ENCODE measurements around the gene ERI2. TPM values are rescaled to one million over a fixed set of nuclear protein-coding genes. Genes with fewer than 3 reads are reported as not detected.
"Not testable (repeated sequence)": the region's sequence is repeated elsewhere in the genome, so short reads cannot be mapped to it uniquely, and the experiment has no call there.

ERI2 gene
- total RNA-seq, 2 experiments from 2014 or later: 20.1 to 21.6 TPM

DNA sequence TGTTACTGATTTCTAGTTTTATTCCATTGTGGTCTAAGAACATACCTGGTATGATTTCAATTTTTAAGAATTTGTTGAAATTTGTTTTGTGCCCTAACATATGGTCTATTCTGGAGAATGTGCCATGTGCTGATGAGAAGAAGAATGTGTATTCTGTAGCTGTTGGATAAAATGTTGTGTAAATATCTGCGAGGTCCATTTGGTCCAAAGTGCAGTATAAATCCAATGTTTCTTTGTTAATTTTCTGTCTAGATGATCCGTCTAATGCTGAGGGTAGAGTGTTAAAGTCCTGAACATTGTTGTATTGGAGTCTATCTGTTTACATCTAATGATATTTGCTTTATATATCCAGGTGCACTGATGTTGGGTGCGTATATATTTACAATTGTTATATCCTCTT, 32.6 kb downstream of the ERI2 start:
- H3K36me3 Mint-ChIP-seq: no peaks in the 10 kb centered on the region
- H3K4me3 Mint-ChIP-seq: no peak overlapping the region
- DNase-seq (no peak), ATAC-seq (no peak)
- CTCF ChIA-PET: interaction anchor here (0.8 to 2.9 kb wide), 6 partner anchors 9 to 311 kb away, joined by 3 to 16 read pairs (median 3); partner anchors contain the start of genes ACSM3, ERI2 and REXO5
- H3K9me3 Mint-ChIP-seq (ENCODE audit: low read depth): no peaks in the 10 kb centered on the region
- no peaks in the 10 kb centered on the region for H3K27me3 Mint-ChIP-seq
- H3K4me1 Mint-ChIP-seq: peaks cover 5% of the 10 kb centered on the region
- no peak overlapping the region for H3K27ac Mint-ChIP-seq

DNA sequence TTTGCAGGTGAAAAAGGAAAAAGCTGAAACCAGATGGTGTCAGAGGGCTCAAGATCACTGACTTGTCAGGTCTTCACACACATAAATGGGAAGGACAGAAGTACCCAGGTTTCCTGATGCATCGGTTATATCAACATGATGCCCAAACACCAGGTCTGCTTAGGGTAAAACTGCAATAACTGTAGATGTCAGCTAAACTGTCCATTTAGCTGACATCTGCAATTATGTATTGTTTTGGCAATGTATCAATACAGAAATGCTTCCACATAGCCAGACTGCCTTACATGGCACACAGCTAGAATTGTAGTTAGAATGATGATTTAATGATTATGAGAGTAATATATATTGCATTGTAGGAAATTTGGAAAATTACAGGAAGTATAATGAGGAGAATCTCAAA, 37.5 kb downstream of the ERI2 start:
- H3K9me3 Mint-ChIP-seq (ENCODE audit: low read depth): no peaks in the 10 kb centered on the region
- no peaks in the 10 kb centered on the region for H3K27me3 Mint-ChIP-seq
- no peak overlapping the region for H3K27ac Mint-ChIP-seq
- peaks cover 11% of the 10 kb centered on the region for H3K4me1 Mint-ChIP-seq
- no peak overlapping the region for H3K4me3 Mint-ChIP-seq
- no peak for ATAC-seq
- H3K36me3 Mint-ChIP-seq: no peaks in the 10 kb centered on the region
- CTCF ChIA-PET: no interaction called here
- DNase-seq: no peak

DNA sequence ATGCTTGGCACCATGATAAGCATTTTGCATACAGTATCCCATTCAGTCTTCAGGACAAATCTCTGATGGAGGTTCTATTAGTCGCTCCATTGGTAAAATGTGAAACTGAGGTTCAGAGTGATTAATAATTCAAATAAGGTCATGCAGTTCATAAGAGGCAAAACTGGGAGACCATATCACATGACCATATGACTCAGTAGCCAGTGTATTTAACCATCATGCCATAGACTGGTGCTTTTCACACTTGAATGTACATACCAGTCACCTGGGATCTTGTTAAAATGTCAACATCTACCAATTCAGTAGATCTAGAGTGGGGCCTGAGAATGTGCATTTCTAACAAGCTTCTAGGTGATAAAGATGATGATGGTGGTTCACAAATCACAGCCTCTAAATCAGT, 38.2 kb downstream of the ERI2 start:
- peaks cover 1% of the 10 kb centered on the region for H3K36me3 Mint-ChIP-seq
- peaks cover 17% of the 10 kb centered on the region for H3K4me1 Mint-ChIP-seq
- no peak for ATAC-seq
- no peak overlapping the region for H3K27ac Mint-ChIP-seq
- H3K27me3 Mint-ChIP-seq: no peaks in the 10 kb centered on the region
- no peaks in the 10 kb centered on the region for H3K9me3 Mint-ChIP-seq (ENCODE audit: low read depth)
- H3K4me3 Mint-ChIP-seq: no peak overlapping the region
- DNase-seq: no peak
- CTCF ChIA-PET: no interaction called here

DNA sequence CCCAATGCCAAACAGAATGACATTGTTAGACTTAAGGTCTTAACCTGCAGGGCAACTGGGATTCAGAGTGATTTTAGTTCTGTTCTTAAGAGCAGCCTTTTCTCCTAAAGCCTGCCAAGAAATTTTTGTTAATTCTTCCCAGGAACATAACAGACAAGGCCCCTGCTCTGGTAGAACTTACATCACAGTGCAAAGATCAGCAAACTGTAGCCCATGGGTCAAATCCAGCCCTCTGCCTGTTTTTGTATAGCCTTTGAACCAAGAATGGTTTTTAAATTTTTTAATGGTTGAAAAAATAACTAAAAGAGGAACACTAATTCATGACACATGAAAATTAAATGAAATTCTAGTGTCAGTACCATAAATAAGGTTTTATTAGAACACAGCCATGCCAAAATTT, 38.7 kb downstream of the ERI2 start:
- Mint-ChIP-seq H3K4me3 (no peak overlapping the region), H3K36me3 (peaks cover 3% of the 10 kb centered on the region), H3K4me1 (peaks cover 20% of the 10 kb centered on the region), H3K27ac (no peak overlapping the region), H3K27me3 (no peaks in the 10 kb centered on the region), H3K9me3 (ENCODE audit: low read depth) (peaks cover 2% of the 10 kb centered on the region)
- CTCF ChIA-PET: no interaction called here
- DNase-seq: no peak
- ATAC-seq: no peak

DNA sequence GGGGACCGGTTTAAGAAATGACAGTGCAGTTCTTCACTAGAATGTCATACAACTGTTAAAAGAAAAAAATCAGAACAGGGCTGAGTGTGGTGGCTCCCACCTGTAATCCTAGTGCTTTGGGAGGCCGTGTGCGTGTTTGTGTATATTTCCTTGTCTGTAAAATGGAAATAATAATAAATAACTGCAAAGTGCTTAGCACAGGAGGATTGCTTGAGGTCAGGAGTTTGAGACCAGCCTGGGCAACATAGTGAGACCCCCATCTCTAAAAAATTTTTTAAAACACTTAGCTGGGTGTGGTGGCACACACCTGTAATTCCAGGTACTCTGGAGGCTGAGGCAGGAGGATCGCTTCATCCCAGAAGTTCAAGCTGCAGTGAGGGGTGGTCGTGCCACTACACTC, 40.0 kb downstream of the ERI2 start:
- DNase-seq: no peak
- CTCF ChIA-PET: interaction anchor here (1.2 kb wide), 1 partner anchor 25 kb away, joined by 4 read pairs; no protein-coding TSS in a partner anchor
- H3K4me3 Mint-ChIP-seq: no peak overlapping the region
- ATAC-seq: no peak
- no peak overlapping the region for H3K27ac Mint-ChIP-seq
- H3K27me3 Mint-ChIP-seq: no peaks in the 10 kb centered on the region
- peaks cover 23% of the 10 kb centered on the region for H3K4me1 Mint-ChIP-seq
- peaks cover 7% of the 10 kb centered on the region for H3K36me3 Mint-ChIP-seq
- H3K9me3 Mint-ChIP-seq (ENCODE audit: low read depth): peaks cover 5% of the 10 kb centered on the region

DNA sequence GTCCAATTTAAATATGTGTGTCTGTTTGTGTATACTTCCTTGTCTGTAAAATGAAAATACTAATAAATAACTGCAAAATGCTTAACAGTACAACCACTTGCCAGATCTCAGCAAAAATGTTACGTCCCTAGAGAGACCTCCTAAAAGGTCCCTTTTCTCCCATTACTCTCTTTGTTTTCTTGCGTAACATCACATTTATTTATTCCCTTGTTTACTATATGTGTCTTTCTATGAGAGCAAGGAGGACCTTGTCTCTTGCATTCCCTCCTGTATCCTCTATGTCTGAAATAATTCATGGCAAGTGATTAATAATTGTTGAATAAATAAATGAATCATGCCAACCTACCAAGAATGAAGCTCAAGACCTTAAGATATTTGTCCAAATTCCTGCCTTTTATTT, 40.5 kb downstream of the ERI2 start:
- no peak for ATAC-seq
- no peak for DNase-seq
- Mint-ChIP-seq H3K36me3 (peaks cover 7% of the 10 kb centered on the region), H3K27ac (no peak overlapping the region), H3K27me3 (no peaks in the 10 kb centered on the region), H3K4me3 (no peak overlapping the region), H3K9me3 (ENCODE audit: low read depth) (peaks cover 5% of the 10 kb centered on the region), H3K4me1 (peaks cover 23% of the 10 kb centered on the region)
- CTCF ChIA-PET: interaction anchor here (1.2 to 2.6 kb wide), 2 partner anchors 8 to 25 kb away, joined by 4 to 16 read pairs; no protein-coding TSS in a partner anchor

DNA sequence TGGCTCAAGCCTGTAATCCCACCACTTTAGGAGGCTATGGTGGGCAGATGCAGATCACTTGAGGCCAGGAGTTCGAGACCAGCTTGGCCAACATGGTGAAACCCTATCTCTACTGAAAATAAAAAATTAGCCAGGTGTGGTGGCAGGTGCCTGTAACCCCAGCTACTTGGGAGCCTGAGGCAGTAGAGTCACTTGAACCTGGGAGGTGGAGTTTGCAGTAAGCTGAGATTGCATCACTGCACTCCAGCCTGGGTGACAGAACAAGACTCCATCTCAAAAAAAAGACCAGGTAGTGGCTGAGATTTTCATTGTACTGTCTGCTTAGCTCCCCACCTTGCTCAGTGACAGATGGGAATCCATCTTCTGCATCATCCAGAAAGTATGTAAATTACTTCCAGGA, 41.8 kb downstream of the ERI2 start:
- CTCF ChIA-PET: interaction anchor here (0.8 to 2.6 kb wide), 4 partner anchors 10 to 321 kb away, joined by 3 to 16 read pairs (median 4); no protein-coding TSS in a partner anchor
- not testable (repeated sequence) for H3K27ac Mint-ChIP-seq; H3K27me3 Mint-ChIP-seq; DNase-seq; ATAC-seq; H3K9me3 Mint-ChIP-seq (ENCODE audit: low read depth); H3K4me3 Mint-ChIP-seq
- Mint-ChIP-seq H3K36me3 (peaks cover 10% of the 10 kb centered on the region), H3K4me1 (peaks cover 23% of the 10 kb centered on the region)

DNA sequence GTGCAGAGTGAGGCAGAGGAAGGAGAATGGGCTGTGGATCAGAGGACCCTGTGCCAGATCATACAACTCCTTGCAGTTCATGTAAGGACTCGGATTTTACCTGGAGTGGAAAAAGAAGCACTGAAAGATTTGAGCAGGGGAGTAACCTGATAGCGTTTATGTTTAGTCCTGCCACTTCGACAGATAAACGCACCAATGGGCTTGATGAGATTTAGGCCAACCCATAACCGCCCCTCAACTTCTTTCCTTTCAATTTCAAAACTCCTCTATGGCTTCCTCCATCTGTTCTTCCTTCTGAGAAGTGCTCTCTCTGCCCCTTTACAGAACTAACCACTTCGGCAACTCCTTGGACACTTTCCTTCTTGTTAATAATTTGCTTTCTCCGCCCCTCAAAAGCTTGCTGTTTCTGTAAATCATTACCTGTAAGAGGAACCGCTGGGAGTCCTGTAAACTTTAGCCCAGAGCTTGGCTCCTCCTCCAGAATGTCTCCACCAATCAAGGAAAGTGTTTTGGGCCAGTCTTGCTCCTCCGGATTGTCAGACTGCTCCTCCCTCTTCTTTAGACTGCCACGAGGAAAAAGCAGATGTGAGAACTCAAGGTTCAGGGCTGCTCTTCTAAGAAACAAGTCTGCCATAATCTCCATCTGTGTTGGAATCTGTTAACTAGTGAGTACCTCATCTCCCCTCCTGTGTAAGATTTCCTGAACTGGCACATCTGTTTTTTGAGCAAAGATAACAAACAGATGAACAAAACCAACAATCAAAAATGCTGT, 42.6 kb downstream of the ERI2 start, which contains the start of gene ACSM3:
Gene ACSM3 (plus strand): TSS at position 554 of the 772 bp plus-strand sequence. CDS start 6,021 bp downstream, outside the sequence.
- H3K4me3 Mint-ChIP-seq: peak within 1 kb of the TSS; percentile 85
- H3K27me3 Mint-ChIP-seq: no peaks in the 10 kb centered on the region
- H3K9me3 Mint-ChIP-seq (ENCODE audit: low read depth): peaks cover 5% of the 10 kb centered on the region
- DNase-seq: peak; percentile 84
- peak; percentile 100 for ATAC-seq
- peaks cover 10% of the 10 kb centered on the region for H3K36me3 Mint-ChIP-seq
- peak within 1 kb of the TSS; percentile 92 for H3K27ac Mint-ChIP-seq
- peaks cover 23% of the 10 kb centered on the region for H3K4me1 Mint-ChIP-seq
- CTCF ChIA-PET: interaction anchor here (1.0 to 2.6 kb wide), 3 partner anchors 10 to 102 kb away, joined by 4 to 16 read pairs (median 4); no protein-coding TSS in a partner anchor

DNA sequence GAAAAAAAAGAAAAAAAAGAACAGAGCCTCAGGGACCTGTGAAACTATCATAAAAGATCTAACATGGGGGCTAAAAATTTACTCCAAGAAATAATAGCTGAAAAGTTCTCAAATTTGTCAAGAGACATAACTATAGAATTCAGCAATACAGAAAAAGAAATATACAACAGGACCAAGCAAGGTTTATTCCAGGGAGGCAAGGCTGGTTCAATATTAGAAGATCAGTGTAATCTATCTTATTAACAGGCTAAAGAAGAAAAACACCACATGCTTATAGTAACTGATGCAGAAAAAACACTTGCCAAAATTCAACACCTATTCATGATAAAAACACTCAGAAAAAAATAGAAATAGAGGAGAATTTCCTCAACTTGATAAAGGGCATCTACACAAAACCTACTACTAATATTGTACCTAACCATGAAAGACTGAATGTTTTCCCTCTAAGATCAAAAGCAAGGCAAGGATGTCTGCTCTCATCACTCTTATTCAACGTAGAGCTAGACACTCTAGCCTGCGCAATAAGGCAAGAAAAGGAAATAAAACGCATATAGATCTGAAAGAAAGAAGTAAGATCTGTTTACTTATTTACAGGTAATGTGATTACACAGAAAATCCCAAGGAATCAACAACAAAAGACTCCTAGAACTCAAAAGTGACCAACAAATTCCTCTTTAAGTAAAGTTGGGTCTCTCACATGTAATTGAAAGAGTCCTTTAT, 43.7 kb downstream of the ERI2 start:
- H3K36me3 Mint-ChIP-seq: peaks cover 10% of the 10 kb centered on the region
- no peak for ATAC-seq

DNA sequence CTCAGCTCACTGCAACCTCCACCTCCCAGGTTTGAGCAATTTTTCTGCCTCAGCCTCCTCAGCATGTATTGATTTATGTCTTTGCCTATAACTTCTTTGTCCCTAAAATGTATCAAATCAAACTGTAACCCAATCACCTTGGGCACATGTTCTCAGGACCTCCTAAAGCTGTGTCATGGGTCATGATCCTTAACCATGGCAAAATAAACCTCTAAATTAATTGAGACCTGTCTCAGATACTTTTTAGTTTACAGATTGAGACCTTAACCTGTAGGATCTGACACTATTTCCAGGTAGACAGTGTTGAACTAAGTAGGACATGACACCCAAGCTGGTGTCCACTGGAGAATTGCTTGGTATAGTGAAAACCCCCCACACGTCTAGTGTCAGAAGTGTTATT, 45.1 kb downstream of the ERI2 start:
- no peaks in the 10 kb centered on the region for H3K27me3 Mint-ChIP-seq
- H3K4me3 Mint-ChIP-seq: no peak overlapping the region
- CTCF ChIA-PET: no interaction called here
- peaks cover 23% of the 10 kb centered on the region for H3K4me1 Mint-ChIP-seq
- no peak for ATAC-seq
- no peak for DNase-seq
- H3K9me3 Mint-ChIP-seq (ENCODE audit: low read depth): peaks cover 5% of the 10 kb centered on the region
- H3K36me3 Mint-ChIP-seq: peaks cover 10% of the 10 kb centered on the region
- no peak overlapping the region for H3K27ac Mint-ChIP-seq

More for the DNA sequence above, 43.7 kb downstream of the ERI2 start:
- DNase-seq: no peak
- Mint-ChIP-seq H3K9me3 (ENCODE audit: low read depth) (peaks cover 5% of the 10 kb centered on the region), H3K4me1 (peaks cover 23% of the 10 kb centered on the region), H3K27me3 (no peaks in the 10 kb centered on the region), H3K27ac (peak overlapping the region; percentile 92), H3K4me3 (peak overlapping the region; percentile 85)
- CTCF ChIA-PET: interaction anchor here (0.7 to 1.3 kb wide), 2 partner anchors 22 to 103 kb away, joined by 3 to 4 read pairs; no protein-coding TSS in a partner anchor

DNA sequence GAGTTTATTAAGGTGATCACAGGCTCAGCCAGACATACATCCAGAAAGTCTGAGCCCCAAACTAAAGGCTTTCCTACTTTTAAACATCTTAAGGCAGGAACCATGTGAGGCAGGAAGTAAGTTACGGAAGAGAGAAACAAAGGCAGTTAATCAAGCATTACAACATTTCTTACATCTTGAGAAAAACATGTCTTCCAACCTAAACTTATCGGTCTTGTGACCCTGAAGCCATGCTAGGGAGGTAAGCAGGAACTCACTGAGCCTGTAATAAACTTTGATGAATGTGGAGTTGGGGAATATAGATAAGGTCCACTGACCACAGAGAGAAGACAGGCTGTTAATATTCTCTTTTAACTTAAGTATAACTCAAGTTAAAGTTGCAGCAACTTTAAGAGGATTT, 45.9 kb downstream of the ERI2 start:
- H3K27ac Mint-ChIP-seq: no peak overlapping the region
- H3K4me1 Mint-ChIP-seq: peaks cover 23% of the 10 kb centered on the region
- H3K36me3 Mint-ChIP-seq: peaks cover 10% of the 10 kb centered on the region
- H3K9me3 Mint-ChIP-seq (ENCODE audit: low read depth): peaks cover 5% of the 10 kb centered on the region
- CTCF ChIA-PET: no interaction called here
- H3K4me3 Mint-ChIP-seq: no peak overlapping the region
- DNase-seq: no peak
- no peak for ATAC-seq
- H3K27me3 Mint-ChIP-seq: no peaks in the 10 kb centered on the region

DNA sequence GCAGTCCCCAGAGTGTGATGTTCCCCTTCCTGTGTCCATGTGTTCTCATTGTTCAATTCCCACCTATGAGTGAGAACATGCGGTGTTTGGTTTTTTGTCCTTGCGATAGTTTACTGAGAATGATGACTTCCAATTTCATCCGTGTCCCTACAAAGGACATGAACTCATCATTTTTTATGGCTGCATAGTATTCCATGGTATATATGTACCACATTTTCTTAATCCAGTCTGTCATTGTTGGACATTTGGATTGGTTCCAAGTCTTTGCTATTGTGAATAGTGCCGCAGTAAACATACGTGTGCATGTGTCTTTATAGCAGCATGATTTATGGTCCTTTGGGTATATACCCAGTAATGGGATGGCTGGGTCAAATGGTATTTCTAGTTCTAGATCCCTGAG, 50.5 kb downstream of the ERI2 start:
- H3K27ac Mint-ChIP-seq; H3K9me3 Mint-ChIP-seq (ENCODE audit: low read depth); H3K36me3 Mint-ChIP-seq; ATAC-seq; H3K4me3 Mint-ChIP-seq; H3K4me1 Mint-ChIP-seq; DNase-seq; CTCF ChIA-PET: not testable (repeated sequence)
- H3K27me3 Mint-ChIP-seq: peaks cover 30% of the 10 kb centered on the region

DNA sequence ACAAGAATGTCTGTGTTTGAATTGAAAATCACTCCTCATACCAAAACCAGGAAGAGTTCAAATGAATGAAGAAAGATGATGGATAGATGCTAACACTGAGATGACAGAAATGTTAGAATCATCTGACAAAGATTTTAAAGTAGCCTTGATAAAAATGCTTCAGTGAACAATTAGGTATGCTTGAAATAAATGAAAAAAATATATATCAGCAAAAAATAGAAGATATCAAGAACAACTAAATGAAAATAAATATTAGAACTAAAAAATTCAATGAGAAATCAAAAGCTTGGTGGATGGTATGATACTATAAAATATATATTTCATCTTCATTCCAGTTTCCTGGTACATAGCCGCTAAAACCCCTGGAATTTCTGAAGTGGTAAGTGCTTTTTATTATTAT, 51.0 kb downstream of the ERI2 start:
- Mint-ChIP-seq H3K4me1 (no peaks in the 10 kb centered on the region), H3K4me3 (no peak overlapping the region), H3K36me3 (peaks cover 2% of the 10 kb centered on the region), H3K27me3 (peaks cover 31% of the 10 kb centered on the region), H3K27ac (no peak overlapping the region), H3K9me3 (ENCODE audit: low read depth) (no peaks in the 10 kb centered on the region)
- CTCF ChIA-PET: no interaction called here
- DNase-seq (no peak), ATAC-seq (no peak)

Measured in activated CD8-positive, alpha-beta memory T cell treated with anti-CD3 and anti-CD28 coated beads, Interleukin-2, amount 10 ng/mL, durations not matched to agents 7 days and 5 days (primary cell).